GM19025 (cell line): Measurements from ENCODE around the gene RPLP2.

ENCODE experiments used
- ATAC-seq: cut with Tn5 transposase; IDR thresholded peaks from one replicate; pipeline ENCODE4 v1.9.1; 2021; ENCODE audit warnings: mild to moderate bottlenecking, low read depth, moderate library complexity; ENCODE audit not compliant: unreplicated experiment

RPLP2 gene

GRCh38 chr11:833114-833791 is 23.5 kb downstream of the RPLP2 start:
- ATAC-seq = no peak

- ATAC-seq = no peak
These were observed 24.1 kb downstream of the RPLP2 start for GRCh38 chr11:833849-834311.

- no peak for ATAC-seq
These were observed 24.9 kb downstream of the RPLP2 start for GRCh38 chr11:834371-835316.

- no peak for ATAC-seq
These were observed 26.5 kb downstream of the RPLP2 start for GRCh38 chr11:836274-836673.

GRCh38 chr11:836700-837099 is 26.9 kb downstream of the RPLP2 start:
- no peak for ATAC-seq

- ATAC-seq = no peak
These were observed 27.6 kb downstream of the RPLP2 start for GRCh38 chr11:837189-837989.

GRCh38 chr11:837990-838307 is 28.2 kb downstream of the RPLP2 start:
- no peak for ATAC-seq

- ATAC-seq = no peak
These were observed 28.9 kb downstream of the RPLP2 start for GRCh38 chr11:838441-839279.

GRCh38 chr11:839280-839623 is 29.5 kb downstream of the RPLP2 start:
- no peak for ATAC-seq

- ATAC-seq = no peak
These were observed 30.3 kb downstream of the RPLP2 start for GRCh38 chr11:839875-840617.

GRCh38 chr11:841981-842369 is 32.2 kb downstream of the RPLP2 start:
- peak; percentile 17 for ATAC-seq

GRCh38 chr11:842370-843002 is 32.7 kb downstream of the RPLP2 start, which contains the start of the genes POLR2L and TSPAN4:
POLR2L (minus strand) TSS chr11:842529; CDS start chr11:842508, 21 bp downstream.
TSPAN4 (plus strand) TSS chr11:842852; CDS start chr11:850305, 7,453 bp downstream.
- ATAC-seq = peak; percentile 59

- peak; percentile 9 for ATAC-seq
These were observed 33.4 kb downstream of the RPLP2 start for GRCh38 chr11:843086-843734.

GRCh38 chr11:843818-844692 is 34.3 kb downstream of the RPLP2 start:
- no peak for ATAC-seq

- no peak for ATAC-seq
These were observed 35.2 kb downstream of the RPLP2 start for GRCh38 chr11:844693-845644.

- no peak for ATAC-seq
These were observed 36.2 kb downstream of the RPLP2 start for GRCh38 chr11:845872-846495.
